IPS DF 6.9 (cell line): Measurements from ENCODE around the gene PDE8A.

Source experiments
- DNase-seq: peaks from one replicate; pipeline ENCODE4 v3.0.0-alpha.2; 2013; ENCODE audit warnings: low read depth, low spot score
- H3K27ac ChIP-seq: one replicate; pipeline ENCODE4 v1.5.1; 2013; ENCODE audit warnings: low read length, control low read depth
- H3K27me3 ChIP-seq: 2 replicates; pipeline ENCODE4 v1.6.1; 2013; ENCODE audit warnings: mild to moderate bottlenecking, low read length; ENCODE audit not compliant: control insufficient read depth, insufficient read depth
- H3K36me3 ChIP-seq: 2 replicates; pipeline ENCODE4 v1.6.1; 2013; ENCODE audit warnings: low read length; ENCODE audit not compliant: control insufficient read depth, insufficient read depth
- H3K4me1 ChIP-seq: 2 replicates; pipeline ENCODE4 v1.6.1; 2013; ENCODE audit warnings: low read length; ENCODE audit not compliant: control insufficient read depth, insufficient read depth
- H3K4me3 ChIP-seq: 2 replicates; pipeline ENCODE4 v1.5.1; 2013; ENCODE audit warnings: mild to moderate bottlenecking, low read length
- H3K9me3 ChIP-seq: 2 replicates; pipeline ENCODE4 v1.6.1; 2013; ENCODE audit warnings: low read length, inconsistent platforms; ENCODE audit not compliant: control insufficient read depth, insufficient read depth
- WGBS: extraction: QIAGEN DNeasy Blood & Tissue Kit; methylation state at CpG from one replicate; pipeline ENCODE4 v1.1.7; 2013; ENCODE audit warnings: mixed read lengths, missing lambda C conversion rate; ENCODE audit not compliant: insufficient read length, insufficient coverage; 5-methylcytosine and 5-hydroxymethylcytosine counted together

The PDE8A gene

GRCh38 chr15:85047271-85047948 lies 65.8 kb downstream of the PDE8A start:
- WGBS = no CpG with 5 or more reads among the region's 7 CpGs
- H3K4me3 ChIP-seq = no peak overlapping the region

GRCh38 chr15:85048430-85048829 lies 66.8 kb downstream of the PDE8A start:
- no CpG with 5 or more reads among the region's 6 CpGs for WGBS
- H3K27me3 ChIP-seq = no peaks in the 10 kb centered on the region
- H3K36me3 ChIP-seq = no peaks in the 10 kb centered on the region
- H3K9me3 ChIP-seq = no peaks in the 10 kb centered on the region
- no peak for DNase-seq
- H3K27ac ChIP-seq = no peak overlapping the region
- H3K4me3 ChIP-seq = no peak overlapping the region
- H3K4me1 ChIP-seq = no peaks in the 10 kb centered on the region

More at GRCh38 chr15:85047271-85047948, 65.8 kb downstream of the PDE8A start:
- H3K36me3 ChIP-seq = no peaks in the 10 kb centered on the region
- no peak overlapping the region for H3K27ac ChIP-seq
- no peak for DNase-seq
- H3K4me1 ChIP-seq = no peaks in the 10 kb centered on the region
- H3K9me3 ChIP-seq = no peaks in the 10 kb centered on the region
- no peaks in the 10 kb centered on the region for H3K27me3 ChIP-seq

DNA sequence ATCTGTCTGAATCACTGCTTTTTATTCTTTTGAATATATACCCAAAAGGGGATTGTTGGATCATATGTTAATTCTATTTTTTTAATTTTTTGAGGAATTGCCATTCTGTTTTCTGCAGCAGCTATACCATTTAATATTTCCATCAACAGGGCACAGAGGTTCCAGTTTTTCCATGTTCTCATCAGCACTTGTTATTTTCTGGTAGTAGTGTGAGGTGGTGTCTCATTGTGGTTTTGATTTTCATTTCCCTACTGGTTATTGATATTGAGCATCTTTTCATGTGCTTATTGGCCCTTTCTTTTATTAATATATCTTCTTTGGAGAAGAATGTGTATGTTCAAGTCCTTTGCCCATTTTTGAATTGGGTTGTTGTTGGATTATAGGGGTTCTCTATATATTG lies 68.1 kb downstream of the PDE8A start:
- H3K27me3 ChIP-seq = no peaks in the 10 kb centered on the region

GRCh38 chr15:85059734-85060133 lies 78.1 kb downstream of the PDE8A start:
- no peaks in the 10 kb centered on the region for H3K27me3 ChIP-seq
- H3K9me3 ChIP-seq = no peaks in the 10 kb centered on the region
- H3K4me3 ChIP-seq = no peak overlapping the region
- H3K27ac ChIP-seq = no peak overlapping the region
- no peak for DNase-seq
- no peaks in the 10 kb centered on the region for H3K4me1 ChIP-seq
- no peaks in the 10 kb centered on the region for H3K36me3 ChIP-seq
- WGBS = no CpG with 5 or more reads among the region's 2 CpGs

More for the DNA sequence above, 68.1 kb downstream of the PDE8A start:
- Histone ChIP-seq H3K27ac (no peak overlapping the region), H3K9me3 (no peaks in the 10 kb centered on the region), H3K4me3 (no peak overlapping the region), H3K36me3 (no peaks in the 10 kb centered on the region), H3K4me1 (no peaks in the 10 kb centered on the region)
- no peak for DNase-seq

- no peak for DNase-seq
- H3K4me1 ChIP-seq = no peaks in the 10 kb centered on the region
- no peaks in the 10 kb centered on the region for H3K9me3 ChIP-seq
- no CpG with 5 or more reads among the region's 2 CpGs for WGBS
- no peak overlapping the region for H3K27ac ChIP-seq
- H3K4me3 ChIP-seq = no peak overlapping the region
- no peaks in the 10 kb centered on the region for H3K27me3 ChIP-seq
- no peaks in the 10 kb centered on the region for H3K36me3 ChIP-seq
These were observed 80.9 kb downstream of the PDE8A start for GRCh38 chr15:85062560-85062959.

GRCh38 chr15:85063088-85063487 lies 81.4 kb downstream of the PDE8A start:
- Histone ChIP-seq H3K36me3 (no peaks in the 10 kb centered on the region), H3K4me3 (no peak overlapping the region), H3K4me1 (no peaks in the 10 kb centered on the region), H3K9me3 (no peaks in the 10 kb centered on the region), H3K27me3 (no peaks in the 10 kb centered on the region), H3K27ac (no peak overlapping the region)
- DNase-seq = no peak
- no CpG with 5 or more reads among the region's 2 CpGs for WGBS

- DNase-seq = no peak
- no peaks in the 10 kb centered on the region for H3K4me1 ChIP-seq
- H3K4me3 ChIP-seq = no peak overlapping the region
- no peaks in the 10 kb centered on the region for H3K9me3 ChIP-seq
- no peak overlapping the region for H3K27ac ChIP-seq
- WGBS = no CpG with 5 or more reads among the region's 1 CpG
- no peaks in the 10 kb centered on the region for H3K27me3 ChIP-seq
- H3K36me3 ChIP-seq = no peaks in the 10 kb centered on the region
These were observed 81.9 kb downstream of the PDE8A start for GRCh38 chr15:85063522-85064079.

- Histone ChIP-seq H3K36me3 (no peaks in the 10 kb centered on the region), H3K9me3 (no peaks in the 10 kb centered on the region), H3K4me3 (no peak overlapping the region), H3K27me3 (no peaks in the 10 kb centered on the region), H3K27ac (no peak overlapping the region), H3K4me1 (no peaks in the 10 kb centered on the region)
- no CpG with 5 or more reads among the region's 1 CpG for WGBS
- DNase-seq = no peak
These were observed 83.1 kb downstream of the PDE8A start for GRCh38 chr15:85064710-85065109.

DNA sequence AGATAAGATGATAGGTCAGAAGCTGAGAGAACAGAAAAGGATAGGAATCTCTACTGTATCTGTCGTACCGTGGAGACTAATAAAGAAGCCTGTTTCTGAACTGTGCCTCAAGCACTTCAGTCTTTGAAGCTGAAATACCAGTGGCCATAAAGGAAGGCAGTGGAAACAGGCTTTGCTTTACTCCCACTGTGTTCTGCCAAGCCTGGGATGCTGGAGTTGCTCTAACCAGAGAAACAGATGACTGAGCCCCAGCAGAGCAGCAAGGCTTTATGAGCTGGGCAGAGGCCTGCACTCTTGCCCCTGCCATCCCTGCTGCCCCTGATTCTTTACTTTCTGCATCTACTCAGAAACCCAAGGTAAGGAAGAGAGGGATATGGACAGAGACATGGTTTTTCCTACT lies 89.4 kb downstream of the PDE8A start:
- Histone ChIP-seq H3K27ac (no peak overlapping the region), H3K4me1 (no peaks in the 10 kb centered on the region), H3K36me3 (no peaks in the 10 kb centered on the region), H3K4me3 (no peak overlapping the region), H3K9me3 (no peaks in the 10 kb centered on the region), H3K27me3 (no peaks in the 10 kb centered on the region)
- DNase-seq = no peak
- no CpG with 5 or more reads among the region's 2 CpGs for WGBS

- H3K4me1 ChIP-seq = no peaks in the 10 kb centered on the region
- DNase-seq = no peak
- H3K9me3 ChIP-seq = no peaks in the 10 kb centered on the region
- no peak overlapping the region for H3K4me3 ChIP-seq
- H3K27ac ChIP-seq = no peak overlapping the region
- no CpG with 5 or more reads among the region's 4 CpGs for WGBS
- H3K36me3 ChIP-seq = no peaks in the 10 kb centered on the region
- no peaks in the 10 kb centered on the region for H3K27me3 ChIP-seq
These were observed 89.8 kb downstream of the PDE8A start for GRCh38 chr15:85071504-85071903.

- H3K4me1 ChIP-seq = no peaks in the 10 kb centered on the region
- no peak overlapping the region for H3K27ac ChIP-seq
- no CpG with 5 or more reads among the region's 4 CpGs for WGBS
- H3K27me3 ChIP-seq = no peaks in the 10 kb centered on the region
- H3K9me3 ChIP-seq = no peaks in the 10 kb centered on the region
- no peak overlapping the region for H3K4me3 ChIP-seq
- no peak for DNase-seq
- no peaks in the 10 kb centered on the region for H3K36me3 ChIP-seq
These were observed 91.3 kb downstream of the PDE8A start for GRCh38 chr15:85072917-85073316.
